Lung (tissue), 12 donors: Measurements from ENCODE around the gene NGF. TPM values are rescaled to one million over a fixed set of nuclear protein-coding genes. Genes with fewer than 3 reads are reported as not detected.

Experiments used
- ATAC-seq: fragments of 200-7000 bp; cut with Tn5 transposase; one replicate; pipeline ENCODE4 v1.9.1; 2020; ENCODE audit warnings: moderate number of reproducible peaks; ENCODE audit not compliant: insufficient read depth, low FRiP score
- DNase-seq, 3 donors: peaks; one replicate each; pipeline ENCODE4 v3.0.0-alpha.2; 2013 to 2017
- H3K27ac ChIP-seq, 2 donors: one replicate each; pipeline ENCODE4 v1.5.1; 2013; ENCODE audit warnings: mild to moderate bottlenecking in 2 of 2, moderate library complexity in 2 of 2, control low read depth in 1 of 2, inconsistent platforms in 1 of 2, low read depth in 1 of 2, low read length in 1 of 2
- H3K27me3 ChIP-seq, 3 donors: one replicate each; pipeline ENCODE4 v1.5.1; 2013; ENCODE audit warnings: low read length in 2 of 3; ENCODE audit not compliant: control insufficient read depth in 3 of 3, insufficient read depth in 3 of 3
- H3K36me3 ChIP-seq, 4 donors: one replicate each; pipeline ENCODE4 v1.5.1; 2013; ENCODE audit warnings: low read length in 4 of 4, mild to moderate bottlenecking in 1 of 4, moderate library complexity in 1 of 4; ENCODE audit not compliant: control insufficient read depth in 4 of 4, insufficient read depth in 4 of 4
- H3K4me1 ChIP-seq, 5 donors: one replicate each; pipeline ENCODE4 v1.5.1; 2013; ENCODE audit warnings: low read length in 5 of 5, mild to moderate bottlenecking in 2 of 5, moderate library complexity in 1 of 5; ENCODE audit not compliant: control insufficient read depth in 5 of 5, insufficient read depth in 5 of 5
- H3K4me3 ChIP-seq: one replicate; pipeline ENCODE4 v1.5.1; 2013; ENCODE audit warnings: mild to moderate bottlenecking, control low read depth, moderate library complexity
- H3K9ac ChIP-seq, 2 donors: one replicate each; pipeline ENCODE4 v1.5.1; 2013; ENCODE audit warnings: low read length in 2 of 2, control low read depth in 1 of 2; ENCODE audit not compliant: insufficient read depth in 1 of 2
- H3K9me3 ChIP-seq, 4 donors: one replicate each; pipeline ENCODE4 v1.5.1; 2013; ENCODE audit warnings: low read length in 3 of 4, mild to moderate bottlenecking in 1 of 4, moderate library complexity in 1 of 4; ENCODE audit not compliant: control insufficient read depth in 4 of 4, insufficient read depth in 3 of 4
- WGBS, 2 donors: extraction: QIAGEN DNeasy Blood & Tissue Kit; methylation state at CpG; one replicate each; pipeline ENCODE4 v1.1.7; 2013; 5-methylcytosine and 5-hydroxymethylcytosine counted together
- polyA plus RNA-seq, 2 donors: library from polyadenylated mRNA; stranded (reverse); fragments of 200-250 nt; gene quantifications; one replicate each; pipeline ENCODE4 v1.2.1, GENCODE V29; 2013
- total RNA-seq, 2 donors: library from RNA; depleted of rRNA in 1 of 2; stranded (reverse); fragments of >200 nt in 1 of 2; gene quantifications; one replicate each; pipeline ENCODE4 v1.2.1, GENCODE V29; 2014 to 2021
- TF ChIP-seq, protein P1 (sequence below): IDR thresholded peaks from 2 replicates; pipeline ENCODE4 v1.5.1; 2012; ENCODE audit warnings: mild to moderate bottlenecking; ENCODE audit errors: control extremely low read depth, extremely low read depth
- donor health status: control.
- donor health status: control.
- donor health status: Bipolar disorder and iron deficiency.
- donor health status: healthy.
- donor health status: DM: yes; HTN: yes; CAD: no.

NGF gene
- total and polyA plus RNA-seq, 4 donors: 0.40 to 1.7 (median 0.50) TPM

- H3K36me3 ChIP-seq: no peaks in the 10 kb centered on the region
- H3K4me1 ChIP-seq: peaks cover 0 to 6% (median 0%) of the 10 kb centered on the region in 5 donors
- DNase-seq (no peak), ATAC-seq (no peak)
- 69 to 79% methylated on average over 2 of the region's 2 CpGs for WGBS, 2 donors
- peaks cover 0 to 2% (median 0%) of the 10 kb centered on the region in 3 donors for H3K27me3 ChIP-seq
- TF ChIP-seq, protein P1, sequence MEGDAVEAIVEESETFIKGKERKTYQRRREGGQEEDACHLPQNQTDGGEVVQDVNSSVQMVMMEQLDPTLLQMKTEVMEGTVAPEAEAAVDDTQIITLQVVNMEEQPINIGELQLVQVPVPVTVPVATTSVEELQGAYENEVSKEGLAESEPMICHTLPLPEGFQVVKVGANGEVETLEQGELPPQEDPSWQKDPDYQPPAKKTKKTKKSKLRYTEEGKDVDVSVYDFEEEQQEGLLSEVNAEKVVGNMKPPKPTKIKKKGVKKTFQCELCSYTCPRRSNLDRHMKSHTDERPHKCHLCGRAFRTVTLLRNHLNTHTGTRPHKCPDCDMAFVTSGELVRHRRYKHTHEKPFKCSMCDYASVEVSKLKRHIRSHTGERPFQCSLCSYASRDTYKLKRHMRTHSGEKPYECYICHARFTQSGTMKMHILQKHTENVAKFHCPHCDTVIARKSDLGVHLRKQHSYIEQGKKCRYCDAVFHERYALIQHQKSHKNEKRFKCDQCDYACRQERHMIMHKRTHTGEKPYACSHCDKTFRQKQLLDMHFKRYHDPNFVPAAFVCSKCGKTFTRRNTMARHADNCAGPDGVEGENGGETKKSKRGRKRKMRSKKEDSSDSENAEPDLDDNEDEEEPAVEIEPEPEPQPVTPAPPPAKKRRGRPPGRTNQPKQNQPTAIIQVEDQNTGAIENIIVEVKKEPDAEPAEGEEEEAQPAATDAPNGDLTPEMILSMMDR: no peak
- H3K27ac ChIP-seq: no peak overlapping the region
- no peak overlapping the region for H3K9ac ChIP-seq
- H3K4me3 ChIP-seq: no peak overlapping the region
- H3K9me3 ChIP-seq: peaks cover 0 to 8% (median 0%) of the 10 kb centered on the region in 4 donors
Observed at GRCh38 chr1:115356356-115356755, 18.3 kb upstream of the NGF start.

GRCh38 chr1:115355069-115355468 lies 17.0 kb upstream of the NGF start:
- DNase-seq (no peak), ATAC-seq (no peak)
- no peaks in the 10 kb centered on the region for H3K36me3 ChIP-seq
- H3K27me3 ChIP-seq: peaks cover 0 to 2% (median 0%) of the 10 kb centered on the region in 3 donors
- no peak overlapping the region for H3K27ac ChIP-seq
- TF ChIP-seq, protein P1: no peak
- WGBS, 2 donors: 66 to 89% methylated on average over 2 of the region's 2 CpGs
- H3K9ac ChIP-seq: no peak overlapping the region
- H3K4me1 ChIP-seq: peaks cover 0 to 6% (median 0%) of the 10 kb centered on the region in 5 donors
- no peak overlapping the region for H3K4me3 ChIP-seq
- H3K9me3 ChIP-seq: peaks cover 0 to 3% (median 0%) of the 10 kb centered on the region in 4 donors

DNA sequence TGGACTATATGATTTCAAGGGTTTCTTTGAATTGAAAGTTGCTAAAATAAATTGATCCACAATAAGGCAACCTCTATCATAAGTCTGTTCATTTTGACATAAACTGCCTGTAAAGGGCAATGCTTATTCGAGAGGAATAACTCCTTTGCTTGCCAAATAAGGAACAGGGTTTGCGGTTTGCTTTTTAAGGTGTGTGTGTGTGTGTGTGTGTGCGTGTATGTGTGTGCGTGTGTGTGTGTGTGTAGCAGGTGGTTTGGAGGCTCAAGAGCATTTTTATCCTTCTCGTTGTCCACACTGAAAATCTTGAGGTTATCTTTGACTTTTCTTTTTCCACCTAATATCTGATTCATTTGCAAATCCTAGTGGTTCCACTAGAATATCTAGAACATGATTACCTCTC lies 13.1 kb upstream of the NGF start:
- DNase-seq (no peak), ATAC-seq (no peak)
- 53 to 61% methylated on average over 5 of the region's 5 CpGs for WGBS, 2 donors
- peaks cover 0 to 2% (median 0%) of the 10 kb centered on the region in 4 donors for H3K9me3 ChIP-seq
- TF ChIP-seq, protein P1: no peak
- H3K36me3 ChIP-seq: no peaks in the 10 kb centered on the region
- H3K4me3 ChIP-seq: no peak overlapping the region
- H3K27me3 ChIP-seq: peaks cover 0 to 2% (median 0%) of the 10 kb centered on the region in 3 donors
- no peak overlapping the region for H3K27ac ChIP-seq
- peaks cover 0 to 6% (median 0%) of the 10 kb centered on the region in 5 donors for H3K4me1 ChIP-seq
- H3K9ac ChIP-seq: no peak overlapping the region

- TF ChIP-seq, protein P1: no peak
Observed at GRCh38 chr1:115348636-115349035, 10.6 kb upstream of the NGF start.

More at GRCh38 chr1:115348636-115349035, 10.6 kb upstream of the NGF start:
- DNase-seq (no peak), ATAC-seq (no peak)
- Histone ChIP-seq H3K36me3 (no peaks in the 10 kb centered on the region), H3K27me3 (peaks cover 0 to 2% (median 0%) of the 10 kb centered on the region in 3 donors), H3K9ac (no peak overlapping the region), H3K4me3 (no peak overlapping the region), H3K27ac (no peak overlapping the region), H3K4me1 (no peaks in the 10 kb centered on the region), H3K9me3 (peaks cover 0 to 2% (median 0%) of the 10 kb centered on the region in 4 donors)
- 82 to 92% methylated on average over 4 of the region's 4 CpGs for WGBS, 2 donors
